Uterus (tissue), 2 donors: Measurements from ENCODE around the gene HID1.

Source experiments
- CTCF ChIP-seq, 4 experiments: fragments of 200-600 bp in 2 of 4; fragments of 450-650 bp in 2 of 4; sonication (generic) in 2 of 4; IDR thresholded peaks; one replicate each; pipeline ENCODE4 v1.5.1; 2016 to 2019; ENCODE audit warnings: antibody characterized with exemption in 4 of 4, mild to moderate bottlenecking in 2 of 4, moderate library complexity in 1 of 4
- POLR2A ChIP-seq, 2 donors: fragments of 450-650 bp; IDR thresholded peaks; one replicate each; pipeline ENCODE4 v1.6.1; 2016; ENCODE audit warnings: antibody characterized with exemption in 2 of 2, mild to moderate bottlenecking in 1 of 2, moderate library complexity in 1 of 2

- TF ChIP-seq CTCF (IDR thresholded peaks at IDR 0.05) (no peak), POLR2A (IDR thresholded peaks at IDR 0.05) (no peak)
These were observed 36.7 kb downstream of the HID1 start, which contains the start of gene OTOP3 for GRCh38 chr17:74935585-74936469.
